Endothelial cell of umbilical vein (primary cell): ENCODE results near the gene TXNL4A. TPM values are rescaled to one million over a fixed set of nuclear protein-coding genes. Genes with fewer than 3 reads are reported as not detected.

ENCODE experiments used
- BruUV-seq: library from RNA; stranded (reverse); fragments of 400-500 nt; replicated peaks from 2 replicates; lab custom pipeline; 2021; lab: Mats Ljungman, UMichigan
- CTCF ChIA-PET: fragments of 300-600, 350-600 bp; sonication (Branson Sonifier 250); formaldehyde crosslinking; loops from one replicate; lab custom pipeline; 2021; ENCODE audit warnings: antibody characterized with exemption, inconsistent platforms; lab: Charles Lee
- POLR2A ChIA-PET: fragments of 300-600, 350-600 bp; sonication (Branson Sonifier 250); formaldehyde crosslinking; loops from one replicate; lab custom pipeline; 2021; ENCODE audit warnings: antibody characterized with exemption, inconsistent platforms; lab: Charles Lee
- DNase-seq: peaks from one replicate; pipeline ENCODE4 v3.0.0-alpha.2; 2011; ENCODE audit warnings: low read depth, low spot score
- FAIRE-seq: peaks from 2 replicates; lab custom pipeline; 2011; peaks lifted over from hg19 to GRCh38; lab: Jason Lieb, UNC
- H2AFZ ChIP-seq: 2 replicates; pipeline ENCODE4 v1.6.0; 2012; ENCODE audit warnings: low read depth, low read length, control low read depth, inconsistent platforms
- H3K27ac ChIP-seq: 2 replicates; pipeline ENCODE4 v1.5.1; 2011; ENCODE audit warnings: low read depth, mild to moderate bottlenecking, control low read depth, low read length, moderate library complexity; ENCODE audit not compliant: insufficient read depth
- H3K27me3 ChIP-seq, 2 experiments: 2 replicates each; pipeline versions ENCODE4 v1.6.0 to v1.6.1; 2011; ENCODE audit warnings: low read length in 2 of 2, mixed read lengths in 1 of 2; ENCODE audit not compliant: control insufficient read depth in 2 of 2, insufficient read depth in 2 of 2
- H3K36me3 ChIP-seq, 2 experiments: 2 replicates in 1 of 2; 3 replicates in 1 of 2; pipeline ENCODE4 v1.5.1; 2011; ENCODE audit warnings: low read length in 2 of 2, mild to moderate bottlenecking in 1 of 2, moderate library complexity in 1 of 2; ENCODE audit not compliant: control insufficient read depth in 2 of 2, insufficient read depth in 2 of 2; ENCODE audit errors: extremely low read depth in 1 of 2
- H3K4me1 ChIP-seq: 3 replicates; pipeline ENCODE4 v1.5.1; 2011; ENCODE audit warnings: mild to moderate bottlenecking, low read length; ENCODE audit not compliant: control insufficient read depth, insufficient read depth; ENCODE audit errors: extremely low read depth
- H3K4me2 ChIP-seq: 2 replicates; pipeline ENCODE4 v1.6.1; 2011; ENCODE audit warnings: low read length, control low read depth, mixed read lengths; ENCODE audit not compliant: insufficient read depth
- H3K4me3 ChIP-seq, 3 experiments: fragments of 200-600 bp in 1 of 3; sonication (generic), shearing (Covaris generic) in 1 of 3; replicated peaks in 1 of 3; 2 replicates each; pipeline ENCODE4 v1.5.1; 2011 to 2016; ENCODE audit warnings: control low read depth in 3 of 3, low read length in 3 of 3, mild to moderate bottlenecking in 2 of 3, inconsistent platforms in 1 of 3, low read depth in 1 of 3, moderate library complexity in 1 of 3; ENCODE audit not compliant: insufficient read depth in 1 of 3
- H3K79me2 ChIP-seq: 2 replicates; pipeline ENCODE4 v1.6.0; 2012; ENCODE audit warnings: low read length, inconsistent platforms; ENCODE audit not compliant: control insufficient read depth, insufficient read depth
- H3K9ac ChIP-seq: replicated peaks from 2 replicates; pipeline ENCODE3; 2011; ENCODE audit warnings: low read length, control low read depth; ENCODE audit not compliant: insufficient read depth; ENCODE audit errors: extremely low read depth
- H3K9me1 ChIP-seq: replicated peaks from 3 replicates; pipeline ENCODE4 v1.6.0; 2011; ENCODE audit warnings: mild to moderate bottlenecking, low read length; ENCODE audit not compliant: control insufficient read depth, insufficient read depth; ENCODE audit errors: extremely low read depth
- H3K9me3 ChIP-seq: replicated peaks from 2 replicates; pipeline ENCODE4 v1.5.1; 2012; ENCODE audit warnings: low read length, inconsistent platforms; ENCODE audit not compliant: control insufficient read depth, insufficient read depth
- H4K20me1 ChIP-seq: replicated peaks from 2 replicates; pipeline ENCODE3; 2011; ENCODE audit warnings: mild to moderate bottlenecking, low read length; ENCODE audit not compliant: control insufficient read depth, insufficient read depth; ENCODE audit errors: extremely low read depth
- EZH2 ChIP-seq: IDR thresholded peaks from 2 replicates; pipeline ENCODE4 v1.6.1; 2012; ENCODE audit warnings: borderline replicate concordance, low read depth, mild to moderate bottlenecking, moderate library complexity, low read length, inconsistent platforms; ENCODE audit not compliant: severe bottlenecking
- FOS ChIP-seq: IDR thresholded peaks from 2 replicates; pipeline ENCODE4 v1.6.1; 2011; ENCODE audit warnings: mild to moderate bottlenecking, low read length, moderate library complexity, borderline replicate concordance; ENCODE audit not compliant: insufficient read depth
- GATA2 ChIP-seq: IDR thresholded peaks from 2 replicates; pipeline ENCODE4 v1.7.0; 2011; ENCODE audit warnings: low read depth, mild to moderate bottlenecking, moderate library complexity, mixed read lengths, low read length; ENCODE audit not compliant: insufficient read length, insufficient read depth
- JUN ChIP-seq: IDR thresholded peaks from 2 replicates; pipeline ENCODE4 v1.6.1; 2011; ENCODE audit warnings: borderline replicate concordance, low read depth; ENCODE audit not compliant: insufficient read length, insufficient read depth
- MYC ChIP-seq: IDR thresholded peaks from one replicate; pipeline ENCODE4 v1.6.1; 2011; ENCODE audit warnings: mild to moderate bottlenecking, low read depth, low read length
- POLR2A ChIP-seq: IDR thresholded peaks from 2 replicates; pipeline ENCODE4 v1.6.1; 2012; ENCODE audit warnings: low read depth, mild to moderate bottlenecking, control low read depth, low read length
- POLR2AphosphoS5 ChIP-seq: IDR thresholded peaks from 2 replicates; pipeline ENCODE4 v1.6.1; 2012; ENCODE audit warnings: low read depth, mild to moderate bottlenecking, control low read depth, low read length, moderate library complexity; ENCODE audit not compliant: insufficient read depth
- dilution Hi-C: fragments of 300-500 bp; cut with MboI; formaldehyde crosslinking; loops from one replicate; pipeline ENCODE4 v1.15.0; 2019; ENCODE audit warnings: low sequenced_read_pairs; ENCODE audit not compliant: extremely low pct_ligation_motif_present
- intact Hi-C: fragments of 100-400 bp; cut with micrococcal nuclease; formaldehyde crosslinking; loops from one replicate; pipeline ENCODE4 v1.10.0; 2022
- polyA plus RNA-seq, 4 experiments: library from polyadenylated mRNA; depleted of rRNA in 3 of 4; stranded (reverse) in 3 of 4; unstranded in 1 of 4; fragments of >200 nt; gene quantifications; 2 replicates each; pipeline versions ENCODE4 v1.2.1 to v1.2.3, GENCODE V29; 2011 to 2012; ENCODE audit warnings: missing spikeins in 1 of 4
- total RNA-seq: library from RNA; stranded (reverse); gene quantifications from 2 replicates; pipeline ENCODE4 v1.2.3, GENCODE V29; 2021
- TF ChIP-seq, protein P1 (sequence below): IDR thresholded peaks from 2 replicates; pipeline ENCODE4 v1.6.1; 2011; ENCODE audit not compliant: insufficient read depth, insufficient read length
- TF ChIP-seq, protein P2 (sequence below), 2 donors: IDR thresholded peaks; 1 replicate in 1 of 2; 2 replicates in 1 of 2; pipeline ENCODE4 v1.5.1; 2011; ENCODE audit warnings: low read length in 2 of 2, mild to moderate bottlenecking in 2 of 2, moderate library complexity in 2 of 2, control low read depth in 1 of 2, inconsistent platforms in 1 of 2, low read depth in 1 of 2; ENCODE audit not compliant: insufficient read depth in 1 of 2; ENCODE audit errors: extremely low read depth in 1 of 2

TXNL4A gene
- total and polyA plus RNA-seq, 2 donors (not counting 3 experiments of a cell fraction or from before 2014, with no cell fraction given) = 148 to 172 TPM

DNA sequence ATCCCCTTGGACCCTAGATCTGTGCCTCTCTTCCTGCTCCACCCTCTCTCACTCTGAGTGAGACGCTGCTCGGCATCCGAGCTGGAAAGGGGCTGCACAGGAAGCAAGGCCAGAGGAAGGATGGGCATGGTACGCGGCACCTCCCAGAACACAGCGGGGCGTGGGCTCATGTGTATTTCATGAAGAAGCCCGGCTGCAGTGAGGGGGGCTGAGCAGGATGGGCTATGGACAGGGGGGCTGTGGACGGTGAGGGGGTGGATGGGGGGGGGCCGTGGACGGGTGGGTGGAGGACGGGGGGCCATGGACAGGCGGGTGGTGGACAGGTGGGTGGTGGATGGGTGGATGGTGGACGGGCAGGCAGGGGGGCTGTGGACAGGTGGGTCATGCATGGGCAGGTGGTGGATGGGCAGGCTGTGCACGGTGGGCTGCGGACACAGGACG, 65.4 kb downstream of the TXNL4A start:
- intact Hi-C loops = no loop called here
- dilution Hi-C loops = no loop called here

DNA sequence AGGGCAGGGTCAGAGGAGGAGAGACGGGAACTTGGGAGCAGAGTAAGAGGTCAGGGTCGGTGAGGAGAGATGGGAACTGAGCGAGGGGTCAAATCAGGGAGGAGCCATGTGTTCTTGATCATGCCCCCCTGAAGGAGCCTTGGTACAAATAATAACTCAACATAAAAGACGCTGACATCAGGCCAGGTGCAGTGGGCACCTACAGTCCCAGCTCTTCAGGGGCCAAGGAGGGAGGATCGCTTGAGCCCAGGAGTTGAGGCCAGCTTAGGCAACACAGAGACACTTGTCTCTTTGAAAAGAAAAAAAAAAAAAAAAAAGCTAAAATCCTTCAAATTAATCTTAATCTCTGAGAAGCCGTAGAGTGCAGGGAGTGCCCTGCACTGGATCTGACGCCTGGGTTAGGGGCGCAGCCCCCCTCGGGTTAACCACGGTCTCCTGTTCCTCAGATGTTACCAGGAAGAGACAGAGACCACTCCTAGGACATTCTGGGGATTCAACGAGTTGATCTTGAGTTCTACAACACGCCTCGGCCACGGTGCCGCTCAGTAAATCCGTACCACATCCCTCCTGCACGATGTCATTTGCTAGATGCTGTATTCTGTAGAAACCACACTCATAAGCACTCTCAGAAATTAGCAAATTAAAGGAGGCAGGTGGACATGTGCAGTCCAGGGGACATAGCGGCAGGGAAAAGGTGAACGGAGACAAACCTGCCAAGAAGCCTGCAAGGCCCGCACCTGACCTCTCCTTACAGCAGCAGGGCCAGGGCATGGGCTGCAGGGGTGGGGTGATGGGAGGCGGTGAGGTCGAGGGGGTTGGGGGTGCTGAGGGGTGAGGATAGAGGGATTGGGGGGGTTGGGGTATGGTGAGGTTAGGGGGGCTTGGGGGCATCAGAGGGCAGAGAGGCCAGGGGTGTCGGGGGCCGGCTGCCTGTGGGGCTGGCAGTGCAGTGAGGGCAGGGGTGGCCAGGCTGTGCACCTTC, 66.1 kb downstream of the TXNL4A start:
- CTCF ChIA-PET = no interaction called here
- no TSS peak for BruUV-seq
- Histone ChIP-seq H2AFZ (no peak overlapping the region), H3K4me1 (no peaks in the 10 kb centered on the region), H4K20me1 (no peaks in the 10 kb centered on the region), H3K9me1 (no peaks in the 10 kb centered on the region), H3K4me2 (no peak overlapping the region), H3K9ac (no peak overlapping the region), H3K27me3 (no peaks in the 10 kb centered on the region), H3K79me2 (no peaks in the 10 kb centered on the region), H3K4me3 (no peak overlapping the region), H3K36me3 (peaks cover 0 to 8% of the 10 kb centered on the region in 2 experiments), H3K27ac (no peak overlapping the region), H3K9me3 (no peaks in the 10 kb centered on the region)
- dilution Hi-C loops (no loop called here), intact Hi-C loops (no loop called here)
- no peak for DNase-seq
- POLR2A ChIA-PET = no interaction called here
- TF ChIP-seq, protein P1, sequence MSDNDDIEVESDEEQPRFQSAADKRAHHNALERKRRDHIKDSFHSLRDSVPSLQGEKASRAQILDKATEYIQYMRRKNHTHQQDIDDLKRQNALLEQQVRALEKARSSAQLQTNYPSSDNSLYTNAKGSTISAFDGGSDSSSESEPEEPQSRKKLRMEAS = no peak
- TF ChIP-seq JUN (no peak), FOS (no peak), POLR2AphosphoS5 (no peak), EZH2 (no peak), POLR2A (no peak), MYC (no peak), GATA2 (no peak)
- TF ChIP-seq, protein P2, sequence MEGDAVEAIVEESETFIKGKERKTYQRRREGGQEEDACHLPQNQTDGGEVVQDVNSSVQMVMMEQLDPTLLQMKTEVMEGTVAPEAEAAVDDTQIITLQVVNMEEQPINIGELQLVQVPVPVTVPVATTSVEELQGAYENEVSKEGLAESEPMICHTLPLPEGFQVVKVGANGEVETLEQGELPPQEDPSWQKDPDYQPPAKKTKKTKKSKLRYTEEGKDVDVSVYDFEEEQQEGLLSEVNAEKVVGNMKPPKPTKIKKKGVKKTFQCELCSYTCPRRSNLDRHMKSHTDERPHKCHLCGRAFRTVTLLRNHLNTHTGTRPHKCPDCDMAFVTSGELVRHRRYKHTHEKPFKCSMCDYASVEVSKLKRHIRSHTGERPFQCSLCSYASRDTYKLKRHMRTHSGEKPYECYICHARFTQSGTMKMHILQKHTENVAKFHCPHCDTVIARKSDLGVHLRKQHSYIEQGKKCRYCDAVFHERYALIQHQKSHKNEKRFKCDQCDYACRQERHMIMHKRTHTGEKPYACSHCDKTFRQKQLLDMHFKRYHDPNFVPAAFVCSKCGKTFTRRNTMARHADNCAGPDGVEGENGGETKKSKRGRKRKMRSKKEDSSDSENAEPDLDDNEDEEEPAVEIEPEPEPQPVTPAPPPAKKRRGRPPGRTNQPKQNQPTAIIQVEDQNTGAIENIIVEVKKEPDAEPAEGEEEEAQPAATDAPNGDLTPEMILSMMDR (IDR thresholded peaks at IDR 0.05; ENCODE audit: extremely low read depth in 1 of 2, insufficient read depth in 1 of 2, low read depth in 1 of 2, low read length in 2 of 2) = no peak
- no peak for FAIRE-seq

More for the DNA sequence above, 65.4 kb downstream of the TXNL4A start:
- Histone ChIP-seq H3K36me3 (peaks cover 0 to 8% of the 10 kb centered on the region in 2 experiments), H3K4me3 (no peak overlapping the region), H3K9ac (no peak overlapping the region), H3K4me2 (no peak overlapping the region), H3K9me1 (no peaks in the 10 kb centered on the region), H4K20me1 (no peaks in the 10 kb centered on the region), H3K79me2 (no peaks in the 10 kb centered on the region), H3K4me1 (no peaks in the 10 kb centered on the region), H3K27me3 (no peaks in the 10 kb centered on the region), H3K27ac (no peak overlapping the region), H3K9me3 (no peaks in the 10 kb centered on the region), H2AFZ (no peak overlapping the region)
- FAIRE-seq (no peak), DNase-seq (no peak)
- no TSS peak for BruUV-seq
- no peak for TF ChIP-seq JUN
- CTCF ChIA-PET = no interaction called here
- POLR2A ChIA-PET = no interaction called here
